HepG2 (cell line): ENCODE results near the gene AHCY. TPM values are rescaled to one million over a fixed set of nuclear protein-coding genes. Genes with fewer than 3 reads are reported as not detected.

Source experiments
- ARNT2 ChIP-seq: sonication (generic); formaldehyde crosslinking; IDR thresholded peaks from 2 replicates; pipeline ENCODE4 v1.8.0; 2022; ENCODE audit warnings: mild to moderate bottlenecking, low read depth, missing genetic modification reagents, moderate library complexity
- FOXK1 ChIP-seq: sonication (generic); formaldehyde crosslinking; IDR thresholded peaks from 2 replicates; pipeline ENCODE4 v1.4.0; 2020; ENCODE audit warnings: low read depth, missing genetic modification reagents, borderline replicate concordance
- FOXM1 ChIP-seq: sonication (generic); formaldehyde crosslinking; IDR thresholded peaks from 2 replicates; pipeline ENCODE4 v1.5.0; 2020; ENCODE audit warnings: missing genetic modification reagents
- GZF1 ChIP-seq: sonication (generic); formaldehyde crosslinking; IDR thresholded peaks from 2 replicates; pipeline ENCODE4 v1.5.1; 2020; ENCODE audit warnings: mild to moderate bottlenecking, missing genetic modification reagents
- KLF13 ChIP-seq: sonication (generic); formaldehyde crosslinking; IDR thresholded peaks from 2 replicates; pipeline ENCODE4 v1.4.0; 2020; ENCODE audit warnings: mild to moderate bottlenecking, missing genetic modification reagents
- MBD4 ChIP-seq: IDR thresholded peaks from 2 replicates; pipeline ENCODE4 v1.6.1; 2012; ENCODE audit warnings: low read length, inconsistent platforms, borderline replicate concordance
- MYC ChIP-seq: sonication (generic); formaldehyde crosslinking; IDR thresholded peaks from 2 replicates; pipeline ENCODE4 v1.9.0; 2021; ENCODE audit warnings: missing genetic modification reagents, borderline replicate concordance
- PREB ChIP-seq: sonication (generic); formaldehyde crosslinking; IDR thresholded peaks from 2 replicates; pipeline ENCODE4 v1.4.0; 2020; ENCODE audit warnings: missing genetic modification reagents
- SCMH1 ChIP-seq: sonication (generic); formaldehyde crosslinking; IDR thresholded peaks from 2 replicates; pipeline ENCODE4 v1.9.0; 2021; ENCODE audit warnings: missing genetic modification reagents, mild to moderate bottlenecking, borderline replicate concordance
- TOE1 ChIP-seq: sonication (generic); formaldehyde crosslinking; IDR thresholded peaks from 2 replicates; pipeline ENCODE4 v1.4.0; 2020; ENCODE audit warnings: mild to moderate bottlenecking, missing genetic modification reagents
- ZC3H4 ChIP-seq: sonication (generic); formaldehyde crosslinking; IDR thresholded peaks from 2 replicates; pipeline ENCODE4 v1.4.0; 2020; ENCODE audit warnings: missing genetic modification reagents, borderline replicate concordance
- ZNF121 ChIP-seq: sonication (generic); formaldehyde crosslinking; IDR thresholded peaks from 2 replicates; pipeline ENCODE4 v1.5.0; 2020; ENCODE audit warnings: mild to moderate bottlenecking, missing genetic modification reagents
- ZNF251 ChIP-seq: sonication (generic); formaldehyde crosslinking; IDR thresholded peaks from 2 replicates; pipeline ENCODE4 v1.9.0; 2021; ENCODE audit warnings: mild to moderate bottlenecking, missing genetic modification reagents
- ZNF367 ChIP-seq: sonication (generic); formaldehyde crosslinking; IDR thresholded peaks from 2 replicates; pipeline ENCODE4 v1.4.0; 2020; ENCODE audit warnings: missing genetic modification reagents, borderline replicate concordance
- ZNF546 ChIP-seq: sonication (generic); formaldehyde crosslinking; conservative IDR thresholded peaks from 2 replicates; pipeline ENCODE4 v1.8.1; 2023; ENCODE audit warnings: mild to moderate bottlenecking, missing genetic modification reagents
- polyA plus RNA-seq, 8 experiments: library from polyadenylated mRNA; depleted of rRNA in 3 of 8; stranded (reverse) in 7 of 8; unstranded in 1 of 8; fragments of >200 nt; fragmentation: Illumina TruSeq in 4 of 8; extraction: Trizol in 4 of 8; gene quantifications; 2 replicates each; pipeline versions ENCODE4 v1.2.1 to v1.2.3, GENCODE V29; 2011 to 2016; ENCODE audit warnings: low read depth in 4 of 8, missing spikeins in 1 of 8, mixed read lengths in 1 of 8; ENCODE audit not compliant: insufficient read depth in 1 of 8
- total RNA-seq, 5 experiments: library from RNA; depleted of rRNA; stranded (reverse); fragments of >200 nt; fragmentation: Illumina TruSeq; extraction: Trizol; gene quantifications; 2 replicates each; pipeline ENCODE4 v1.2.3, GENCODE V29; 2016; ENCODE audit warnings: low read depth in 1 of 5
- TF ChIP-seq, protein P1 (sequence below): sonication (generic); formaldehyde crosslinking; IDR thresholded peaks from 2 replicates; pipeline ENCODE4 v1.4.0; 2020; ENCODE audit warnings: missing genetic modification reagents, borderline replicate concordance
- TF ChIP-seq, protein P2 (sequence below): sonication (generic); formaldehyde crosslinking; IDR thresholded peaks from 2 replicates; pipeline ENCODE4 v1.4.0; 2020; ENCODE audit warnings: mild to moderate bottlenecking, missing genetic modification reagents
- TF ChIP-seq, protein P3 (sequence below): sonication (generic); formaldehyde crosslinking; conservative IDR thresholded peaks from 2 replicates; pipeline ENCODE4 v1.8.0; 2022; ENCODE audit warnings: missing genetic modification reagents
- TF ChIP-seq, protein P4 (sequence below): IDR thresholded peaks from 2 replicates; pipeline ENCODE4 v1.6.1; 2018; ENCODE audit warnings: missing genetic modification reagents
- TF ChIP-seq, protein P5 (sequence below): sonication (generic); formaldehyde crosslinking; IDR thresholded peaks from 2 replicates; pipeline ENCODE4 v1.5.1; 2020; ENCODE audit warnings: mild to moderate bottlenecking, missing genetic modification reagents, moderate library complexity

Gene AHCY
- total and polyA plus RNA-seq, 2 of the 13 experiments (the other 11 are each of a cell fraction or from before 2014, with no cell fraction given) = 407 to 419 TPM

DNA sequence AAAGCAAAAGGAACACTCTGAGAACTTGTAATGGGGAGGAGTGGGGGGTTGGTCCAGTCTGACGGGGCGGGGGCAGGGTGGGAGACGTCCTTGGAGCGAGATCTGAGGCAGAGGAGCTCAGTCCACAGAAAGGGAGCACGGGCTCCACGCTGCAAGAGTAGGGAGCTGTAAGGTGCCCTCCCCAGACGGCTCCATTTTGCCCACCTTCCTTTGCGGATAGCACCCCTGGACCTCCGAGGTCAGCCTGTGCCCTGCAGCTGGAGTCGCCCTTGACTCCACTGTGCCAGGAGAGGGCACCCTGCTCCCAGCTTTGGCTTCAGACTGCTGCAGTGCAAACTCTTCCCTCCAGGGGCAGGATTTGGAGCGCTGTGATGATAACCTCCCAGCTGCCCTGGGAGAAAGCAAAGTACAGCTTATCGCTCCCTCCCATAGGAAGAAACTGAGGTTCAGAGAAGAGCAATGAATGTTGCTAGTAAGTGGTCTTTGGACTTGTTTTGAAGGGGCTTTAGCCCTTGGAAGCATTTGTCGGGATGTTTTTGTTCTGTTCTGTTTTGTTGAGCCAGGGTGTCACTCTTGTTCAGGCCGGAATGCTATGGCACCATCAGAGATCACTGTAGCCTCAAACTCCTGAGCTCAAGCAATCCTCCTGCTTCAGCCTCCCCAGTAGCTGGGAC is 9.5 kb upstream of the AHCY start (continued):
- TF ChIP-seq MBD4 (no peak), ZNF367 (CRISPR knock-in tag) (no peak), GZF1 (CRISPR knock-in tag) (no peak; the same call in none of the 2 replicates), ZC3H4 (no peak), ARNT2 (CRISPR knock-in tag) (peak; percentile 81), MYC (CRISPR knock-in tag) (no peak; the same call in 1 of the 2 replicates), KLF13 (CRISPR knock-in tag) (no peak), ZNF546 (peak; percentile 79; the same call in 1 of the 2 replicates), ZNF121 (peak; percentile 69; the same call in 1 of the 2 replicates), TOE1 (CRISPR knock-in tag) (peak; percentile 80; the same call in 1 of the 2 replicates), FOXM1 (CRISPR knock-in tag) (no peak), FOXK1 (CRISPR knock-in tag) (peak; percentile 43; the same call in 1 of the 2 replicates), SCMH1 (CRISPR knock-in tag) (no peak), PREB (CRISPR knock-in tag) (no peak), ZNF251 (CRISPR knock-in tag) (no peak)
- TF ChIP-seq, protein P1, sequence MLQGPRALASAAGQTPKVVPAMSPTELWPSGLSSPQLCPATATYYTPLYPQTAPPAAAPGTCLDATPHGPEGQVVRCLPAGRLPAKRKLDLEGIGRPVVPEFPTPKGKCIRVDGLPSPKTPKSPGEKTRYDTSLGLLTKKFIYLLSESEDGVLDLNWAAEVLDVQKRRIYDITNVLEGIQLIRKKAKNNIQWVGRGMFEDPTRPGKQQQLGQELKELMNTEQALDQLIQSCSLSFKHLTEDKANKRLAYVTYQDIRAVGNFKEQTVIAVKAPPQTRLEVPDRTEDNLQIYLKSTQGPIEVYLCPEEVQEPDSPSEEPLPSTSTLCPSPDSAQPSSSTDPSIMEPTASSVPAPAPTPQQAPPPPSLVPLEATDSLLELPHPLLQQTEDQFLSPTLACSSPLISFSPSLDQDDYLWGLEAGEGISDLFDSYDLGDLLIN = 0 out of 2 replicates have a peak, but pooled peaks have one; percentile 7
- TF ChIP-seq, protein P2, sequence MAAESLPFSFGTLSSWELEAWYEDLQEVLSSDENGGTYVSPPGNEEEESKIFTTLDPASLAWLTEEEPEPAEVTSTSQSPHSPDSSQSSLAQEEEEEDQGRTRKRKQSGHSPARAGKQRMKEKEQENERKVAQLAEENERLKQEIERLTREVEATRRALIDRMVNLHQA (CRISPR knock-in tag) = peak; percentile 80; the same call in 1 of the 2 replicates
- TF ChIP-seq, protein P3, sequence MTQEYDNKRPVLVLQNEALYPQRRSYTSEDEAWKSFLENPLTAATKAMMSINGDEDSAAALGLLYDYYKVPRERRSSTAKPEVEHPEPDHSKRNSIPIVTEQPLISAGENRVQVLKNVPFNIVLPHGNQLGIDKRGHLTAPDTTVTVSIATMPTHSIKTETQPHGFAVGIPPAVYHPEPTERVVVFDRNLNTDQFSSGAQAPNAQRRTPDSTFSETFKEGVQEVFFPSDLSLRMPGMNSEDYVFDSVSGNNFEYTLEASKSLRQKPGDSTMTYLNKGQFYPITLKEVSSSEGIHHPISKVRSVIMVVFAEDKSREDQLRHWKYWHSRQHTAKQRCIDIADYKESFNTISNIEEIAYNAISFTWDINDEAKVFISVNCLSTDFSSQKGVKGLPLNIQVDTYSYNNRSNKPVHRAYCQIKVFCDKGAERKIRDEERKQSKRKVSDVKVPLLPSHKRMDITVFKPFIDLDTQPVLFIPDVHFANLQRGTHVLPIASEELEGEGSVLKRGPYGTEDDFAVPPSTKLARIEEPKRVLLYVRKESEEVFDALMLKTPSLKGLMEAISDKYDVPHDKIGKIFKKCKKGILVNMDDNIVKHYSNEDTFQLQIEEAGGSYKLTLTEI (CRISPR knock-in tag) = no peak
- TF ChIP-seq, protein P4, sequence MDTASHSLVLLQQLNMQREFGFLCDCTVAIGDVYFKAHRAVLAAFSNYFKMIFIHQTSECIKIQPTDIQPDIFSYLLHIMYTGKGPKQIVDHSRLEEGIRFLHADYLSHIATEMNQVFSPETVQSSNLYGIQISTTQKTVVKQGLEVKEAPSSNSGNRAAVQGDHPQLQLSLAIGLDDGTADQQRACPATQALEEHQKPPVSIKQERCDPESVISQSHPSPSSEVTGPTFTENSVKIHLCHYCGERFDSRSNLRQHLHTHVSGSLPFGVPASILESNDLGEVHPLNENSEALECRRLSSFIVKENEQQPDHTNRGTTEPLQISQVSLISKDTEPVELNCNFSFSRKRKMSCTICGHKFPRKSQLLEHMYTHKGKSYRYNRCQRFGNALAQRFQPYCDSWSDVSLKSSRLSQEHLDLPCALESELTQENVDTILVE = peak; percentile 94
- TF ChIP-seq, protein P5, sequence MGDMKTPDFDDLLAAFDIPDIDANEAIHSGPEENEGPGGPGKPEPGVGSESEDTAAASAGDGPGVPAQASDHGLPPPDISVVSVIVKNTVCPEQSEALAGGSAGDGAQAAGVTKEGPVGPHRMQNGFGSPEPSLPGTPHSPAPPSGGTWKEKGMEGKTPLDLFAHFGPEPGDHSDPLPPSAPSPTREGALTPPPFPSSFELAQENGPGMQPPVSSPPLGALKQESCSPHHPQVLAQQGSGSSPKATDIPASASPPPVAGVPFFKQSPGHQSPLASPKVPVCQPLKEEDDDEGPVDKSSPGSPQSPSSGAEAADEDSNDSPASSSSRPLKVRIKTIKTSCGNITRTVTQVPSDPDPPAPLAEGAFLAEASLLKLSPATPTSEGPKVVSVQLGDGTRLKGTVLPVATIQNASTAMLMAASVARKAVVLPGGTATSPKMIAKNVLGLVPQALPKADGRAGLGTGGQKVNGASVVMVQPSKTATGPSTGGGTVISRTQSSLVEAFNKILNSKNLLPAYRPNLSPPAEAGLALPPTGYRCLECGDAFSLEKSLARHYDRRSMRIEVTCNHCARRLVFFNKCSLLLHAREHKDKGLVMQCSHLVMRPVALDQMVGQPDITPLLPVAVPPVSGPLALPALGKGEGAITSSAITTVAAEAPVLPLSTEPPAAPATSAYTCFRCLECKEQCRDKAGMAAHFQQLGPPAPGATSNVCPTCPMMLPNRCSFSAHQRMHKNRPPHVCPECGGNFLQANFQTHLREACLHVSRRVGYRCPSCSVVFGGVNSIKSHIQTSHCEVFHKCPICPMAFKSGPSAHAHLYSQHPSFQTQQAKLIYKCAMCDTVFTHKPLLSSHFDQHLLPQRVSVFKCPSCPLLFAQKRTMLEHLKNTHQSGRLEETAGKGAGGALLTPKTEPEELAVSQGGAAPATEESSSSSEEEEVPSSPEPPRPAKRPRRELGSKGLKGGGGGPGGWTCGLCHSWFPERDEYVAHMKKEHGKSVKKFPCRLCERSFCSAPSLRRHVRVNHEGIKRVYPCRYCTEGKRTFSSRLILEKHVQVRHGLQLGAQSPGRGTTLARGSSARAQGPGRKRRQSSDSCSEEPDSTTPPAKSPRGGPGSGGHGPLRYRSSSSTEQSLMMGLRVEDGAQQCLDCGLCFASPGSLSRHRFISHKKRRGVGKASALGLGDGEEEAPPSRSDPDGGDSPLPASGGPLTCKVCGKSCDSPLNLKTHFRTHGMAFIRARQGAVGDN (CRISPR knock-in tag) = peak; percentile 91
